HCEC 1CT (cell line): Measurements from ENCODE around the gene ARHGAP26.

Experiments
- DNase-seq: peaks from one replicate; pipeline ENCODE4 v3.0.0-alpha.2; 2017

Gene ARHGAP26

GRCh38 chr5:143133721-143134120 lies 363.5 kb downstream of the ARHGAP26 start:
- no peak for DNase-seq

DNA sequence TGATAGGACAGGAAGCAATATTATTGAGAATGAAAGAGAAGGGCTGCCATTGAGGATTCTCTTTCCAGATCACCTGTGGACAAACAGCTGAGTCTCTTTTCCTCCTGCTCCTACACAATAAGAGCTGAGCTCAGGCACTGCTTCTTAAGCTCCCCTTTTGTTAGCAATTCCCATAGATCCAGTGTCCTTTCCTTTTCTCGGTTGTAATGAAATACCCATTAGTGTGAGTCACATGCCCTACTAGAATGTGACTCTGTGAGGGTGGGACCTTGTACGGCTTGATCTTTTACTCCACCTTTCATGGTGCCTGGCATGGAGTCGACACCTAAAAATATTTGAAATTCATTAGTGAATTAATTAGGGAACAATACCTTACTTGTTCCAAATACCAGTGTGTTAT lies 364.1 kb downstream of the ARHGAP26 start:
- DNase-seq: no peak

GRCh38 chr5:143134900-143135299 lies 364.7 kb downstream of the ARHGAP26 start:
- no peak for DNase-seq

GRCh38 chr5:143135832-143136551 lies 365.8 kb downstream of the ARHGAP26 start:
- no peak for DNase-seq

- DNase-seq: no peak
Measured at GRCh38 chr5:143138839-143139238, 368.7 kb downstream of the ARHGAP26 start.

DNA sequence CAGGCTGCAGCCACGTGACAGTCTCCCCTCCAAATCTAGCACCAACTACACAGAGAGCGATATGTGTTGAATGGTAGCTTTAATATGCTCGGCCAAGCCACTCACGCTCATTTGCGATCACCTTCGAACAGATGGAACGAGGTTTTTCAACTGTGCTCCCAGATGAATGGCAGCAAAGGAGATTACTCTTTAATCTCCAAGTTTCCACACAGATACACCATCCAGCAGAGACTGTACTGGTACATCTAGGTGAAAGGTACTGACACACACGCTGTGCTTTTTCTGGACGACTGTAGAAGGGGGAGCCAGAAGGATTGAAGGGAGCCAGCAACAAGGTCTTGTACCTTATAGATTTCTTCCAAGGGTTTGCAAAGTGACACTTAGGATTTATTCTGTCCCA lies 369.4 kb downstream of the ARHGAP26 start:
- DNase-seq: no peak

GRCh38 chr5:143140492-143141203 lies 370.5 kb downstream of the ARHGAP26 start:
- DNase-seq: no peak

- no peak for DNase-seq
Measured at GRCh38 chr5:143141652-143142051, 371.5 kb downstream of the ARHGAP26 start.

- DNase-seq: no peak
Measured at GRCh38 chr5:143142596-143143435, 372.6 kb downstream of the ARHGAP26 start.

- DNase-seq: peak; percentile 70
Measured at GRCh38 chr5:143143973-143144372, 373.8 kb downstream of the ARHGAP26 start.

GRCh38 chr5:143145243-143146160 lies 375.3 kb downstream of the ARHGAP26 start:
- DNase-seq: peak; percentile 14

DNA sequence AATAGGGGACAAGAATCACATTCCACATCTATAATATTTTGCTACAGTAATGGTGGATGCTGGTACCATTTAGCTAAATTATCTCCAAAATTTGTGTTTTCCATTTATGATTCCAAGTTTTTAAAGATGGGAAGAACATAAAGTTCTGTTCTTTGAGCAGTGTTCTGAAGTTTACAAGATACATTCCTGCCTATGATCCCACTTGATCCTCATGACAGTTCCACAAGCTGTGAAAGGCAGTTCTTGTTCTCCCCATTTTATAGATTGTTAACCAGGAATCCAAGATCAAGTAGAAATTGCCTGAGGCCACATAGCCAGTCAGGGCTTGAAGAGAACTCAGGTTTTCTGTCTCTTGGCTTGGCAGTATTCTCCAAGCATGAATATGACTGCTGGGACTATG lies 376.0 kb downstream of the ARHGAP26 start:
- DNase-seq: no peak

DNA sequence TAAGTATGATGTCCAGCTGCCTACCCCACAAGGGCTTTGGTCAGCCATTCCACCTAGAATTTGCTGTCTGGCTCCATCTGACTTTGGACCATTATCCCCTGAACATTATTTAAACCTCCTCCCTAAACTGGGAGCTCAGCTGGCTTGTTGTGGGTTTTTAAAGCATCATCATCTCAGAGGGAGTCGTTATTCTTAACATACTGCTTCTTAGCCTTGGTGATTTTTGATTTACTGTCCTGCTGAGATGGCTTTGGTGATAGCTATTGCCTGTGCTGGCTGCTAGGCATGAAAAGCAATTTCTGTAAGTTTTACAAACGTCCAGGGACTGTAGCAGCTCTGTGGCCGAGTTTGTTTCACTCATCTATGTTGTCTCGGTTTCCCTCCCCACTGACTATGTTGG lies 377.2 kb downstream of the ARHGAP26 start:
- DNase-seq: no peak

DNA sequence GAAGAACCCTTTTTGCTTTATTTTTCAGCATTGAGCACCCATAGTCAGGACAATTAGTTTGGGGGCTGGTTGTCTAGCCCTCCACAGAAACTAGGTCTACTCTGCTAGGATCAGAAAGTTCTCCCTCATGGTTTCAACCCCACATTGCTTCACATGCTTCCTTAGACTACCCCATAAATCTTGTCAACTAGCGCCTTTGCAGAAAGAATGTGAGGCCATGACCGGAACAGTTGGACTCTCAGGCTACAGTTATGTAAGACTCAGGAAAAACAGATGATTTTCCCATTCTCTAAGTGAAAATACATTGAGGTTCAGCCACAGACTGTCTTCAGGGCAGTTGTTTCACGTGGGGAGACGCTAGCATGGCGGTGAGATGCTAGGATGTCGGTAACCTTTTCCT lies 377.7 kb downstream of the ARHGAP26 start:
- DNase-seq: peak; percentile 77

DNA sequence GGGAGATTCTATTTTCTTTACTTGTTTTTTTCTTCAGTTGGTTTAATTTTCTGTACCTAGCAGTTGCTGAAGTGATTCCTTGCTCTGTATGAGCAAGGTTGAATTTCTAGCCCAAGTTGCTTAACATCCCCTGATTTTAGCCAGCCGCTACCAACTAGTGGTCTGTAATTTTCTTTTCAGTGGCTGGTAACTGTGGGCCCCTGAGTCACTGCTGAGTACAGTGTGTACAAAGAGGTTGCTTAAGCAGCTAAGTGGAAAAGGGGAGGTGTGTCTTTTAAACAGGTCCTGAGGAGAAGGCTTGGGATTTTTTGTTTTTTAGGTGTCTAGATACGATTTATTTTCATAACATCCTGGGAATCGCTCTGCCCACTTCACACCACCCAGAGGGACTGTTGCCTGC lies 378.6 kb downstream of the ARHGAP26 start:
- peak; percentile 77 for DNase-seq

DNA sequence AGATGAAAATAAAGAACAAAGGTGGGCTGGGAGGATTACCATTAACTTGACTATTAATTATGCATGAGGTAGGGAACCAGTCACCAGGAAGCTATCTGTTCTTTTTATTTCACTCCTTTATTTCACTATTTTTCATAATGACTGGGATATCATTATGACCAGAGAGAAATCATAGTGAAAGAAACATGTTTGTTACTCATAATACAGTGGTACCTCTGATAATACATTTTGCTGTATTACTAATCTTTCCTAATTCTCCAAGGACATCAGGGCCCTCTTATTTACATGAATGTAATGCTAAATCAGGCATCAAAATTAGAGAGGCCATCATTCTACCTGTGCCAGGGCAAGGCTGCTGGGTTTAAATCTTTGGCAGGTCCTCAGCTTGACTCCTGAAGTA lies 379.6 kb downstream of the ARHGAP26 start:
- DNase-seq: no peak

- DNase-seq: no peak
Measured at GRCh38 chr5:143151056-143151700, 381.0 kb downstream of the ARHGAP26 start.

DNA sequence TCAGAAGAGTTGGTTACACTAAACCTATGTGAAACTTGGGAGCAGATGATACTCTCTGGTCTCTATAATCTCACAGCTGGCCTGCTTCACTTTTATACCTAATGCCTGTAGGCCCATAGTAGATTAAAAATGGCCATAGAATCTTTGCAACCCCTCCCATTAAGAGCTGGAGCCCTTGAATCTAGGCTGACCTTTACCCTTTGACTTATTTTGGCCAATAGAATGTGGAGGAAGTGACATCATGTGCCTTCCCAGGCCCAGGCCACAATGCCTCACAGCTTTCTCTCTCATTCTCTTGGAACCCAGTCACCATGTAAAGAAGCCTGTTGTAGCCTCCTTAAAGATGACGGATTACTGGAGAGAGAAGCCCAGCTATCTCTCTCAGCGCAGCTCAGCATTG lies 382.3 kb downstream of the ARHGAP26 start:
- DNase-seq: no peak

GRCh38 chr5:143153332-143154119 lies 383.3 kb downstream of the ARHGAP26 start:
- peak; percentile 29 for DNase-seq

- DNase-seq: peak; percentile 52
Measured at GRCh38 chr5:143154510-143155370, 384.6 kb downstream of the ARHGAP26 start.
